ENCODE results near the gene AGT.
"Not testable (repeated sequence)": the region's sequence is repeated elsewhere in the genome, so short reads cannot be mapped to it uniquely, and the experiment has no call there.

AGT gene

DNA sequence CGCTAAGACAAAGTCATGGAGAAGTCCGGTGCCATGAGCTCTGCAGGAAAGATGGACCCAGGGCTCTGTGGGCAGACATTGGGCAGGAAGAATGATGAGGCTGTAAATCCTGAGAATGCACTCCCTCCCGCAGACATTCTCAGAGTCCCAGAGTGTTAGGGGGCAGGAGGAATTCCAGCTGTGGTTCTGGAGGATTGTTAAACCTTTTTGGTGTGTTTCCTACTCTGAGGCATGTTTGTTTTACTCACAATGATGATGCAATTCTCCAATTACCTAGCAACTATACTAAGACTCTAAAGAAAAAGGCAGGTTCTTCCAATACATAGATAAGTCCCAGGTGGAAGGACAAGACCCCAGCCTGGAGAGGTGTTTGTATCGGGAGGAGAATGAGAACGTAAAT is 30.5 kb upstream of the AGT start:
- DNase-seq (ENCODE audit: low read depth) = no peak

DNA sequence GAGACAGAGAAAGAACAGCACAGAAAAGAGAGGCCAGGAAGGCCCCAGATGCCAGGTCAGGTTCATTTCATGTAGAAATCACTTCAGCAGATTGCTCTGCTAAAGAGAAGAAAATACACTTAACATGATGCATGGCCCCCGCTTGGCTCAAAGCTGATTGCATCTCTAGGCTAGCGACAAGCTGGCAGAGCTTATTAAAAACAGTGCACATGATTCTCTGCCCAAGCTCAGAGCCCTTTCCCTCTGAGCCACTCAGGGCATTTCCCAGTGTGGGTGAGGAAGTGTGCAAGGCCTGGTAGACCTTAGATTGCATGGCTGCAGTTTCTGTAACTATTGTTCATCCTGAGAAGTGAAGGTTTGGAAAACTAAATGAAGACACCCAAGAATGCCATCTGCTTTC is 30.0 kb upstream of the AGT start:
- no peak for DNase-seq (ENCODE audit: low read depth)

DNA sequence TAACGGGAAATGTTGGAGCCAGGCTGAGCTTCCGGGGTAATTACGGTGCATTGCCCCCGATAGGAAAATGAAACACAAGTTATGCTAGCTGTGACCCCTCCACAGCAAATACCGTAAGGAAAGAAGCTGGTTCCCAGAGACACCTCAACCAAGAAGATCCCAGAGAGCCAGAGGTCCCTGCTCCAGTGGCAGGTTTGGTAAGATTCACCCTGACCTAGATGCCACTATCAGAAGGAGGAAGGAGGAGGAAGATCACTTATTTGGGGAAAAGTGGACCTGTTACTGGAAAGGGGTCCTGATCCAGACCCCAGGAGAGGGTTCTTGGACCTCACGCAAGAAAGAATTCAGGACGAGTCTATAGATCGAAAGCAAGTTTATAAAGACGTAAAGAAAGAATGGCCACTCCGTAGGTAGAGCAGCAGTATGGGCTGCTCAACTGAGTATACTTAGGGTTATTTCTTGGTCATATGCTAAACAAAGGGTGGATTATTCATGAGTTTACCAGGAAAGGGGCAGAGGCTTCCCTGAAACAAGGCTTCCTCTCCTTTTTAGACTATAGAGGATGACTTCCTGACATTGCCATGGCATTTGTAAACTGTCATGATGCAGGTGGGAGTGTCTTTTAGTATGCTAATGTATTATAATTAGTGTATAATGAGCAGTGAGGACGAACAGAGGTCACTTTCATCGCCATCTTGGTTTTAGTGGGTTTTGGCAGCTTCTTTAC is 25.8 kb upstream of the AGT start:
- DNase-seq (ENCODE audit: low read depth) = no peak

DNA sequence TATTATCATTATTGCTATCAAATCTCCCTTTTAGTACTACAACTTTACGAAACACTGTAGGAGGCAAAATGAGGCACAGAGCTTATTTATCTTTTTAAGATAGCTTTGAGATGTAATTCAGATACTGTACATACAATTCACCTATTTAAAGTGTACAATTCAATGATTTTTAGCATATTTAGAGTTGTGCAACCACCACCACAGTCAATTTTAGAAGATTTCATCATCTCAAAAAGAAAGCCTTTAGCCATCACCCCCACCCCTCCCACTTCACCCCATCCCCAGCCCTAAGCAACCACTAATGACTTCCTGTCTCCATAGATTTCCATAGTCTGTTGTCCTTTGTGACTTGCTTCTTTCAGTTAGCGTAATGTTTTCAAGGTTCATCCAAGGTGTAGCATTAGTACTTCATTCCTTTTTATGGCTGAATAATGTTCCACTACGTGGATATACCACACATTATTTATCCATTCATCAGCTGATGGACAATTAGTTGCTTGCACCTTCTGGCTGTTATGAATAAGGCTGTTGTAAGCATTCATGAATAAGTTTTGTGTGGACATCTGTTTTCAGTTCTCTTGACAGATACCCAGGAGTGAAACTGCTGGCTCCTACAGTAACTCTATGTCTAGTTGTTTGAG is 23.8 kb upstream of the AGT start:
- DNase-seq (ENCODE audit: low read depth) = no peak

DNA sequence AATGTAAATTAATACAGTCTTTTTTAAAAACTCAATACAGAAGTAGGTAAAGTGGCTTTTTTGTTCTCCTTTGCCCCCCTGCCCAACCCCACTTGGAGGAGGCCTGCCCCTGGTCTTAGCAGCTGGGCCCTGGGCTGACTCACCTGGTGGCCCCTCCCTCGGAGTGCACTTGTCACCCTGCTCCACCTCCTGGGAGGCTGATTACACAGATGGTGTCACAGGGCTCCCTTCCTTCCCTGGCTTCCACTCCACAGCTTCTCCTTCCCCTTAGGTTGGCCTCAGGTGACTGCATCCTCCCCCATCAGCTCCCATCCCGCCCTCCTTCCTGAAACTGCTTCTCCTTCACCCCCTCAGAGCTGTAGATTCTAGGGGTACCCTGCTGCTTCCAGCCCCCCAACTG is 21.5 kb upstream of the AGT start:
- no peak for DNase-seq (ENCODE audit: low read depth)

DNA sequence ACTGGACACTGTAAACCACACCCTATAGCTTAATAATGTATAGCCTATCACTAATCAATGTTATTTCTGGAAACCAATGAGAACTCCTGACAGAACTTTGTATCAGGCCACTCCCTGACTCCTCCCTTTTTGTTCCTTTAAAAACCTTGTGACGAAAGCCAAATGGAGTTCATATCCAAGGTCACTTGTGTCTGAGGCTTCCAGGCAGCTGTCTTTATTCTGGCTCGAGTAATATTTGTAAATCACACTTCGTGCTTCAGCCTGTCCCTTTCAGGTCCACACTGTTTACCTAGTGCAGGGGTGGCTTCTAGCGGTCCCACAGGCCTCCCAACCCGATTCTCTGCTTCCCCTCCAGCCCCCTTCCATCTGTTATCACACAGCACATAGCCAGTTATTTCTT is 17.1 kb upstream of the AGT start:
- DNase-seq (ENCODE audit: low read depth) = no peak

DNA sequence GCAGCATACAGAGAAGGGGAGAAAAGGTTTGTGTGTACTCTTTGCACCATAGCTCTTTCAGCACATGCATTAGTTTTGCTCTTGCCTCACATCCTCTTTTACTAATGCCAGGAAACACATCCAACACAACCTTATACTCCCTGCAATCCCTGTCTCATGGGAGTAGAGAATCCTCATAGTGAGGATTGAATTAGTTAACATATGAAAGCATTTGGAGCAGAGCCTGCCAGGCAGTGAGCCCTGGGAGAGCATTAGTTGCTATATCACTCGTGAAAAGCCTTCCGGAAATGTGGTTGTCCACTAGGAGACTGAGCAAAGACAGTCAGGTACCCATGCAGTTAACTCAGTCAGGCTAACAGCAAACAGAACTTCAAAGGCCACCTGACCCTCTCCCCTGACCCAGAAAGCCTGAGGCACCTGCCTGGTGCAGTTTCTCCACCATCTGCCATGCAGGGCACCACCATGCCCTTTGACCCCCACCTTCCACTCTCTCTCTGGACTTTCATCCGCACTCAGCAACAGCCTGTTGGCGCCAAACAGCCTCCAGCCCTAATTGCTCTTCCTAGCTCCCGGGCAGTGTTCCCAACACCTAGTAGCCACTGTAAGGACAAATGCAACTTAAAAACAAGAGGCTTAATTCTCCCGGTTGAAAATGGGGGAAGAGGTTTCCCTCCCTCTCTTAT is 14.9 kb upstream of the AGT start:
- no peak for DNase-seq (ENCODE audit: low read depth)

DNA sequence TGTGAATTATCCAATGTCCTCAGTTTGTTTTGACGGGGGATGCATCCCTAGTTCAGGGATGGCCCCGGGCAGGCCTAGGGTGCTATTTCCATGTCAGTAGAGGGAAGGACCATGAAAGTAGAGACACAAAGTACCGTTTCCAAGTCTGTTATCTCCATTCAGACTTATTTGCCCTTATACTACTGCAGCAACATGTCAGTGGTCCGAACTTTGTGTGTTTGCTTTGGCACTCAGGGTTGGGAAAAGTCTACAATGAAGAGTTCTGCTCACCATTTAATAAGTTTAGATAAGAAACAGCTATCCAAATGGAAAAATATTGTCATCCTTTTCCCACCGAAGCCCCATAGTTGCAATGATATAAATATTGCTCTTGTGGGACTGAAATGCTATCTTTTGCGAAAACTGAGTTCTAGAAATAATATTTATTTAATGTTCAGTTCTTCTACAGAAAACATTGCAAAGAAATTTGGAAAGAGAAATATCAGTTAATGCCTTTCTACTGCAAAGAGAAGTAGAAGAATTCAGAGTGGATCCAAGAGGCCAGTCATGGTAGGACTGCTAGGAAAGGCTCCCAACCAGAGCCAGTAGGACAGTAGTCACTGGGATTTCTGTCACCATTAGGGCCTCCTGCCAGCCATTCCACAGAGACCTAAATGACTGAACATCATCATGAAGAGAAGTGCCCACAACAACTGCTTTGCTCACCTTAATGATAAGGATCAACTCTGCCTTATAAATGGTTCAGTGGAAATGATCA is 11.5 kb upstream of the AGT start:
- DNase-seq (ENCODE audit: low read depth) = no peak

DNA sequence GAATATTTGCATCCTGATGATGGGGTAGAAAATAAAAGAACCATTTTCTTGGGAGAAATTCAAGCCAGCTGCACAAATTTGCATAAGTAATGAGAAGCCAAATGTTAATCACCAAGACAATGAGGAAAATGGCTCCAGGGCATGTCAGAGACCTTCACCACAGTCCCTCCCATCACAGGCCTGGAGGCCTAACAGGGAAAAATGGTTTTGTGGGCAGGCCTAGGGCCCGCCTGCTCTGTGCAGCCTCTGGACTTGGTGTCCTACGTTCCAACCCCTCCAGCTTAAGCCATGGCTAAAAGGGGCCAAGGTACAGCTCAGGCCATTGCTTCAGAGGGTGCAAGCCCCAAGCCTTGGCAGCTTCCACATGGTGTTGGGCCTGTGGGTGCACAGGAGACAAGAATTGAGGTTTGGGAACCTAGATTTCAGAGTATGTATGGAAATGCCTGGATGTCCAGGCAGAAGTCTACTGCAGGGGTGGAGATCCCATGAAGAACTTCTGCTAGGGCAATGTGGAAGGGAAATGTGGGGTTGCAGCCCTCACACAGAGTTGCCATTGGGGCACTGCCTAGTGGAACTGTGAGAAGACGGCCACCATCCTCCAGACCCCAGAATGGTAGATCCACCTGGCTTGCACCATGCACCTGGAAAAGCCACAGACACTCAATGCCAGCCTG is 8.1 kb upstream of the AGT start:
- DNase-seq (ENCODE audit: low read depth) = not testable (repeated sequence)

DNA sequence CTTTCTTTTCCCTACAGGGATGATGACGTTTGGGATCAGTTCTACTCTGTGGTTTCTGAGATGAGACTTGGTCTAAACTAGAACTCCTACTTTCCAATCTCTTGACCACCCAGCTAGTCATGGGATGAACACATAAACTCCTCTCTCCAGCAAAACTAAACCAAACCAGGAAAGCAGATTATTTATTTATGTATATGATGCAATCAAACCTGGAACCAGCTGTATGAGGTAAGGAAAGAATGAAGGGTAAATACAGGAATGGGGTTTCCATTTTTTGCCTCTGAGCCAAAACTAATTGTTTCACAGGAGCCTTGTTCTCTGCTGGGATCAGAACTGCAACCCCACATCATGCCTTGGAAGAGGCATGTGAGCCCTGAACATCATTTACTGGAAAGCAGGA is 3.3 kb upstream of the AGT start:
- DNase-seq (ENCODE audit: low read depth) = no peak

DNA sequence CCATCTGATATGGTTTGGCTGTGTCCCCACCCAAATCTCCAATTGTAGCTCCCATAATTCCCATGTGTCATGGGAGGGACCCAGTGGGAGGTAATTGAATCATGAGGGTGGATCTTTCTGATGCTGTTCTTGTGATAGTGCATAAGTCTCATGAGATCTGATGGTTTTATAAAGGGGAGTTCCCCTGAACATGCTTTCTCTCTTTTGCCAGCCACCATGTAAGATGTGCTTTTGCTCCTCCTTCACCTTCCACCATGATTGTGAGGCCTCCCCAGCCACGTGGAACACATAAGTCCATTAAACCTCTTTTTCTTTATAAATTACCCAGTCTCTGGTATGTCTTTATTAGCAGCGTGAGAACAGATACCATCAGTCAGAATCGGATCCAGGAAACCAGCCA is 2.5 kb upstream of the AGT start:
- DNase-seq (ENCODE audit: low read depth) = not testable (repeated sequence)

DNA sequence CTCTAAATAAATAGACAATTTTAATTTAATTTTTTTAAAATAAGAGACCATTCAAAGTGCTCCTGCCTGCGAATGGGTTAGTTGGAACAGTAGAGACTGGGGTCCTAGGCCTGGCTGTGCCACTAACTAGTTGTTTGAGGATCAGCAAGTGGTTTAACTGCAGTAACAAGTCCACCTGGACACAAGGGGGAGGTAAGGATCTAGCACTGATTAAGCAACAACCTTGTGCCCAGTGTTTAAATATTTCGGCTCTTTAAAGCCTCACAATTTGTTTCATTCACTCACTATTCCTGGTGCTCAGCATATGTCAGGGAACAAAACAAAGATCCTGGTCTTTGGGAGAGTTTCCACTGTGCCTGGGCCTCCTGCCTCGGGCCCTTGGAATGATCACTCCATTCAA is 1.6 kb upstream of the AGT start:
- no peak for DNase-seq (ENCODE audit: low read depth)

DNA sequence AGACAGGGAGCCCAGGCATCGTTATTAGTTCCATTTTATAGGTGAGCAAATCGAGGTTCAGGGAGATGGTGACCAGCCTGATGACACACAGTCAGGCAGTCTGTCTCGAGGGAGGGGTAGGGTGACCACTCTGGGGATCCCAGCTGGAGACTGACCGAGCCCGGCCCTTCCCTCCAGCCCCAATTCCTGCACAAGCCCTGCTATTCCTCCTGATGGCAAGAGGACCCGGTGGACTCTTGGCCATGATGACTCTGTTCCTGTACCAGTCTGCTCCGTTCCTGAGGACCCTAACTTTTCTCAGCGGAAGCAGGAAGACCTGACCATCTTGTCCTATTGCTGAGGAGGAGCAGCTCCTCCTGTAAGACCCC is 391 bp downstream of the AGT start:
- no peak for DNase-seq (ENCODE audit: low read depth)

DNA sequence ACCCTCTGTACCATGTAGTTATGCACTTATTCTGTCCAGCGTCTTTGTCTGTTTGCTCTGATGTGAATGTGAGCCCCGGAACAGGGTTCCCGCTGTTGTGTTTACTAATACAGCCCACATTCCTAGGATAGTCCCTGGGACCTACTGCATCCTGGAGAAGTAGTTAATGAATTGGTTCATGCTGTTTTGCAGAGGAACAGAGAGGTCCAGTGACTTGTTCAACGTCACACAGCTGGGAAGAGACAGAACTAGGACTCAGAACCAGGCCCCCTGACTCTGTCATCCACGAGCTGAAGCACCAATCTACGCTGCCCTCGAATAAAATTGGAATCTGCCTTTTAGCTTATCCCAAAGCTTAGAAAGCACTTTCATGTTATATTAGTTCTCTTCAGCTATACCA is 784 bp downstream of the AGT start:
- no peak for DNase-seq (ENCODE audit: low read depth)

DNA sequence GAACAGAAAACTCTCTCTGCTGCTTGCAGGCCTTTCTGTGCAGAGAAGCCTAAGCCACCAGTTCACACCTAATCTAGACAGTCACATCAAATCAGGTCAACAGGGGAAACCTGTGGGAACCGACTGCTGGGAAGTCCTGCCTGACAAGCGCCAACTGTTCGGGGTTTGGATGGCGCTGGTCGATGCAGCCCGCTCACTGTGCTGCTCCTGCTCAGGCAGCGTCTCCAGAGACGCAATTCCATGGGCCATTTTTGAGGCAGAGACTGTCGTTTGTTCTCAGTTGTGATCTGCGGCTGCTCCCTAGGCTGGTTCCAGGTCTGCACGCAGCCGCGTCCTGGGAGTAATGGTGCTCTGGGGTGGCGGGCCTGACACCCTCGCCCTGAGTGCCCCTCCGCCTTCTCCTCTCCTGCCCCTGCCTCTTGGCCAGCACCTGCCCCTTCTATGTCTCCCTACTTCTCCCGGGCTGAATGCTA is 1.4 kb downstream of the AGT start:
- DNase-seq (ENCODE audit: low read depth) = no peak

DNA sequence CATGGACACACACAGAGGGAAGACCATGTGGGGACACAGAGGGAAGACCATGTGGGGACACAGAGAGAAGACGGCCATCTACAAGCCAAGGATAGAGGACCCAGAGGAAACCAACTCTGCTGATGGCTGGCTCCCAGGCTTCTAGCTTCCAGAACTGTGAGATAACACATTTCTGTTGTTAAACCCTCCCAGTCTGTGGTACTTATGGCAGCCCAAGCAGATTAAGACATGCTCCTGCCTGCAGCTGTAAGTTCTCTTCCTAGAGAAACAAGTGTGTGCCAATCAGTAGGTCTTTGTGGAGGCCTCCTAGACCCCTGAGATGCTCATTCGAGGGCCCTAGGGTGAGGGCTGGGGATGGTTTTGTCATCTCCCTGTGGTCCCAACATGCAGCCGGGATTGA is 2.7 kb downstream of the AGT start:
- no peak for DNase-seq (ENCODE audit: low read depth)

DNA sequence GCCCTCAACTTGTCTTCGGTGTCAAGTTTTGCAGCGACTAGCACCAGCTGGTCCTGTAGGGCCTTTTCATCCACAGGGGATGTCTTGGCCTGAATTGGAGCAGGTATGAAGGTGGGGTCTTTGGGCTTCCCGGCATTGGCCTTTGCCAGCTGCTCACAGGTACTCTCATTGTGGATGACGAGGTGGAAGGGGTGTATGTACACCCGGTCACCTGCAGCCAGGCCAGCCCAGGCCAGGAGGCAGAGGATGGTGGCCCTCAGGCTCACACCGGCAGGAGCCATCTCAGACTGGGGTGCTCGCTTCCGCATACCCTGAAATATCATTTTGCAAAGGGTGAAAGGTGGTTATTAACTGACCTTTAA is 3.4 kb downstream of the AGT start:
- DNase-seq (ENCODE audit: low read depth) = no peak

DNA sequence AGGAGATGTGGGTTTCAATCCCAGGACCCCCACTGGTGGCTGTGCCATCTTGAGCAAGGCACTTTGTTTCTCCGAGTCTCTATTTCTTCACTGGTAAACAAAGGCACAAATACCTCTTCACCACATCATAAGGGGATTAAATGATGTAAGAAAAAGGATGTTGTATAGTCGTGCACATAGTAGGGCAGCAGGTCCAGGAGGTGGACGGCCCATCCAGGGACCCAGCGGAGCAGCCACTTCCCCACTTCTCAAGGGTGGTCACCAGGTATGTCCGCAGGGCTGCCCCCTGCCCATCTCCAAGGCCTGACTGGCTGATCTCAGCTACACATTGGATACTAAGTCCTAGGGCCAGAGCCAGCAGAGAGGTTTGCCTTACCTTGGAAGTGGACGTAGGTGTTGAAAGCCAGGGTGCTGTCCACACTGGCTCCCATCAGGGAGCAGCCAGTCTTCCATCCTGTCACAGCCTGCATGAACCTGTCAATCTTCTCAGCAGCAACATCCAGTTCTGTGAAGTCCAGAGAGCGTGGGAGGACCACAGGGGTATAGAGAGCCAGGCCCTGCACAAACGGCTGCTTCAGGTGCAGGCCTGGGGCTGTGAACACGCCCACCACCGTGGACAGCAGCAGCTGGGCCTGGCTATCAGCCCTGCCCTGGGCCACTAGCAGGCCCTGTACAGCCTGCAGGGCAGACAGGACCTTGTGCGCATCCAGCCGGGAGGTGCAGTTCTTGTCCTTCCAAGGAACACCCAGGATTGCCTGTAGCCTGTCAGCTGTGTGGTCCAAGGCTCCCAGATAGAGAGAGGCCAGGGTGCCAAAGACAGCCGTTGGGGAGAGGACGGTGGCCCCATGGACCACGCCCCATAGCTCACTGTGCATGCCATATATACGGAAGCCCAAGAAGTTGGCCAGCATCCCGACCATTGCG is 4.0 kb downstream of the AGT start:
- DNase-seq (ENCODE audit: low read depth) = no peak

DNA sequence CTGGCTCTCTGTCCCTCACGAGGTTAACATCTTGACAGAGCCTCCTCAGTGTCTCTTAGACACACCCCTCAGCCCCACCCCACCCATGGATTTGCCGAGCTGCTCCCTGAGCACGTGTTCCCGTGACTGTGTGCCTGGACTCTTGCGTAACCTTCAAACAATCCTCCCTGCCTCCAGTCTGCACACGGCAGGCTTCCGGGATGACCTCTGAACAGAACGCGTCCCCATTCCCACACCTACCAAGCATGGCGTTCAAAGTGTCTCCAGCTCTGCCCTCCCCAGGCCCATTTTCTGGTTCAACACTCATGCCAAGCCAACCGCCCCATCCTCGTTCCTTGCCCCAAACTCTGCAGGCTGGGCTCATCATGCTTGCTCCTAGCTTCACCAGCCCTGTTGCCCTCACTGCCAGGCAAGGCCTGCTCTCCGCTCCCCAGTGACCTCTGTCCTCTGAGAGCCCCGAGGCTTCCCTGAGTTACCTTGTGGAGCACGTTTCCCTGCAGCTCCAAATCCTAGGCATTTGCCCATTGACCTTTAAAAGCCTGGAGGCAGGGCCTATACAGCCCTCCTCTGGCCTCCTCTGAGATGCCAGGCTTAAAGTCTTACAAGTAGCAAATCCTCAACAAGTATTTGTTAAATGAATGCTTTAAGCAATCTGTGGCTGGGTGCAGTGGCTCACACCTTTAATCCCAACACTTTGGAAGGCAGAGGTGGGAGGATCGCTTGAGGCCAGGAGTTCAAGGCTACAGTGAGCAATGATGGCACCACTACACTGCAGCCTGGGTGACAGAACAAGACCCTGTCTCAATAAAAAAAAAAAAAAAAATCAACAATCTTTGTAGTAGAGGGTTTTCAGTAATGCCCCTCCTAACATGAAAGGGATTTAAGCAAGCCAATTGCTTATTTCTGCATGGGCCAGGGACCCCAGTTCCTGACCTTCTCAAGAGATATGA is 5.0 kb downstream of the AGT start:
- DNase-seq (ENCODE audit: low read depth) = no peak
